Ovary (tissue), 9 donors: ENCODE measurements around the gene MCEMP1. TPM values are rescaled to one million over a fixed set of nuclear protein-coding genes. Genes with fewer than 3 reads are reported as not detected.
A peak's percentile ranks its signal among the peaks of the same experiment; 100 is the strongest.

Experiments
- DNase-seq, 5 donors: peaks; one replicate each; pipeline ENCODE4 v3.0.0-alpha.2; 2019 to 2020
- H3K27ac ChIP-seq, 2 donors: fragments of 200-600 bp; one replicate each; pipeline versions ENCODE4 v1.5.1 to v1.8.0; 2019 to 2022
- H3K27me3 ChIP-seq: fragments of 200-600 bp; one replicate; pipeline ENCODE4 v1.8.0; 2022
- H3K36me3 ChIP-seq: fragments of 200-600 bp; sonication (generic); one replicate; pipeline ENCODE4 v1.5.1; 2019
- H3K4me1 ChIP-seq: one replicate; pipeline ENCODE4 v1.8.1; 2013; ENCODE audit warnings: mild to moderate bottlenecking, moderate library complexity; ENCODE audit not compliant: insufficient read depth
- H3K4me3 ChIP-seq: fragments of 200-600 bp; sonication (generic); one replicate; pipeline ENCODE4 v1.5.1; 2017
- H3K9me3 ChIP-seq, 2 donors: fragments of 200-600 bp in 1 of 2; sonication (generic) in 1 of 2; one replicate each; pipeline versions ENCODE4 v1.5.1 to v1.8.1; 2013 to 2019; ENCODE audit warnings: mild to moderate bottlenecking in 1 of 2, moderate library complexity in 1 of 2
- CTCF ChIP-seq, 3 donors: fragments of 450-650 bp in 2 of 3; fragments of 200-600 bp in 1 of 3; IDR thresholded peaks; one replicate each; pipeline versions ENCODE4 v1.5.1 to v1.8.0; 2016 to 2022; ENCODE audit warnings: antibody characterized with exemption in 3 of 3, mild to moderate bottlenecking in 1 of 3
- EP300 ChIP-seq: sonication (generic); formaldehyde crosslinking; IDR thresholded peaks from one replicate; pipeline ENCODE4 v1.6.1; 2017; ENCODE audit warnings: antibody characterized with exemption
- POLR2A ChIP-seq: fragments of 450-650 bp; IDR thresholded peaks from one replicate; pipeline ENCODE4 v1.6.1; 2017; ENCODE audit warnings: antibody characterized with exemption, mild to moderate bottlenecking, moderate library complexity
- WGBS, 3 donors: extraction: QIAGEN DNeasy Blood & Tissue Kit in 1 of 3; methylation state at CpG; one replicate each; pipeline versions ENCODE4 v1.1.5 to v1.1.7; 2013 to 2017; 5-methylcytosine and 5-hydroxymethylcytosine counted together
- intact Hi-C, 4 donors: fragments of 100-400 bp; cut with DNase I; formaldehyde crosslinking; loops; one replicate each; pipeline versions ENCODE4 v1.11.0 to v1.15.1; 2022 to 2023
- polyA plus RNA-seq, 2 donors: library from polyadenylated mRNA; stranded (reverse); fragments of 200-250 nt in 1 of 2; fragments of 350-450 nt in 1 of 2; fragmentation: Illumina TruSeq in 1 of 2; extraction: RNeasy Lipid Tissue Mini Kit (QIAGEN cat#74804) in 1 of 2; gene quantifications; one replicate each; pipeline ENCODE4 v1.2.3, GENCODE V29; 2013 to 2014
- total RNA-seq, 7 donors: library from RNA; depleted of rRNA in 2 of 7; stranded (reverse); fragments of >200 nt in 2 of 7; fragmentation: NEBNext Ultra II Directional in 3 of 7; extraction: Animal tissue kit (Norgen Biotek cat#: 25700) in 3 of 7; gene quantifications; one replicate each; pipeline versions ENCODE4 v1.1.0 to v1.2.4, GENCODE V29; 2016 to 2023
- donor health status: DM: no; HTN: no; CAD: no; lungs with moderate emphysema.
- donor health status: DM: no; HTN: no; CAD: no.
- donor health status: Bipolar disorder and iron deficiency.
- donor health status: DM: yes; HTN: yes; CAD: no.
- donor health status: DM: no; HTN: no; CAD: no.
- donor health status: DM: yes; HTN: yes; CAD: no.

The MCEMP1 gene
- total and polyA plus RNA-seq, 9 donors: 0.06 to 0.83 (median 0.25) TPM; not detected in 5

GRCh38 chr19:7679771-7680605 lies 3.1 kb downstream of the MCEMP1 start:
- no peak for TF ChIP-seq POLR2A
- no peak for TF ChIP-seq CTCF (IDR thresholded peaks at IDR 0.05)
- TF ChIP-seq EP300: no peak
- intact Hi-C loops: loop anchor here in 2 of 4 donors (5.0 to 10.0 kb wide), 2 partner anchors 323 to 325 kb away; no protein-coding TSS in a partner anchor
- Histone ChIP-seq H3K4me1 (peaks cover 10% of the 10 kb centered on the region), H3K27ac (no peak overlapping the region), H3K4me3 (peak overlapping the region; percentile 100), H3K9me3 (no peaks in the 10 kb centered on the region), H3K27me3 (no peaks in the 10 kb centered on the region), H3K36me3 (no peaks in the 10 kb centered on the region)
- no peak for DNase-seq
- 37 to 46% (median 37%) methylated on average over 22 of the region's 22 CpGs for WGBS, 3 donors

GRCh38 chr19:7680606-7681339 lies 3.9 kb downstream of the MCEMP1 start, which contains the start of gene TRAPPC5:
Gene TRAPPC5 (plus strand): TSS chr19:7680833. CDS start chr19:7682254, 1,421 bp downstream.
- Histone ChIP-seq H3K4me3 (peak within 1 kb of the TSS; percentile 100), H3K9me3 (no peaks in the 10 kb centered on the region), H3K27me3 (no peaks in the 10 kb centered on the region), H3K27ac (peak within 1 kb of the TSS in 1 of 2 donors; percentile 71), H3K4me1 (peaks cover 10% of the 10 kb centered on the region), H3K36me3 (no peaks in the 10 kb centered on the region)
- TF ChIP-seq CTCF (IDR thresholded peaks at IDR 0.05) (peak; percentile 90 to 99 (median 95)), POLR2A (peak; percentile 33), EP300 (no peak)
- intact Hi-C loops: no loop called here
- DNase-seq: peak; percentile 81 to 94 (median 89)
- 0 to 1% (median 0%) methylated on average over 70 to 79 of the region's 79 CpGs for WGBS, 3 donors

- Histone ChIP-seq H3K27me3 (no peaks in the 10 kb centered on the region), H3K36me3 (no peaks in the 10 kb centered on the region), H3K27ac (peak overlapping the region in 1 of 2 donors; percentile 71), H3K4me3 (peak overlapping the region; percentile 100), H3K9me3 (no peaks in the 10 kb centered on the region), H3K4me1 (peaks cover 10% of the 10 kb centered on the region)
- peak in 1 of 3 donors; percentile 35 for TF ChIP-seq CTCF (IDR thresholded peaks at IDR 0.05)
- no peak for TF ChIP-seq EP300
- TF ChIP-seq POLR2A: peak; percentile 9
- peak; percentile 50 to 74 (median 67) for DNase-seq
- 2 to 3% (median 2%) methylated on average over 43 of the region's 43 CpGs for WGBS, 3 donors
- intact Hi-C loops: no loop called here
Measured at GRCh38 chr19:7681340-7682174, 4.7 kb downstream of the MCEMP1 start.
